Activated T-helper 1 cell treated with Interleukin-2 at 50 U/mL for 16 hours (primary cell): ENCODE data around the gene TRPC1.

Experiments
- DNase-seq: peaks from one replicate; pipeline ENCODE4 v3.0.0-alpha.2; 2020; ENCODE audit warnings: low read depth

Gene TRPC1

GRCh38 chr3:142844339-142844977, 120.6 kb downstream of the TRPC1 start:
- DNase-seq: no peak

DNA sequence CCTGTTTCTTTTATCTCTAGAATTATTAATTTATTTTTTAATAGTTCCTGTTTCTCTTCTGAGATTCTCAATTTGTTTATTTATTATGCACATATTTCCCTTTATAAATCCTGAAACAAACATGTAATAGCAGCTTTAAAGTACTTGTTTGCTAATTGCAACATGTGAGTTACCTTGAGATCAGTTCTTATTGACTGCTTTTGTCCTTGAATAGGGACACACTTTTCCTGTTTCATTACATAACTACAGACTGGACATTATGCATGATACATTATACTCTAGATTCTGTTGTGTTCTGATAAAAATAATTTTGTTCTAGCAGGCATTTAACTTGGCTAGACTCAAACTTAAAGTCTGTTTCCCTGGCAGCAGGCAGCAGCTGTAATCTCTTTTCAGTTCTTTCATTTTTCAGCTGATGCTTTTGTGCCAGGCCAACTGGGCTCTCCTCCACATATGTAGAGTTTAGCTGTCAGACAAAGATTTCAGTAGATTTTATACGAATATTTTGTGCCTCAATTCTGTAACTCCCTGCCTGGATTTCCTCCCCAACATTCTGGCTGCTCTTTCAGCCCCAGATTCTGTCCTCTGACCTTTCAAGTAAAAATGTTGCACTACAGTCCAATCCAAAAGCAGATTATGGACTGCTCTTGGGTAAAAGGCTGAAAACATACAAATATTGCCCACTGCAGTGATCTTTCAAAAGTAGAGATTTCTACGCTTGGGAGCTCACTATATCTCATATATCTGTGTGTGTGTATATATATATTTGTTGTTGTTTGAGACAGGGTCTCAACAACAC, 123.1 kb downstream of the TRPC1 start:
- no peak for DNase-seq

DNA sequence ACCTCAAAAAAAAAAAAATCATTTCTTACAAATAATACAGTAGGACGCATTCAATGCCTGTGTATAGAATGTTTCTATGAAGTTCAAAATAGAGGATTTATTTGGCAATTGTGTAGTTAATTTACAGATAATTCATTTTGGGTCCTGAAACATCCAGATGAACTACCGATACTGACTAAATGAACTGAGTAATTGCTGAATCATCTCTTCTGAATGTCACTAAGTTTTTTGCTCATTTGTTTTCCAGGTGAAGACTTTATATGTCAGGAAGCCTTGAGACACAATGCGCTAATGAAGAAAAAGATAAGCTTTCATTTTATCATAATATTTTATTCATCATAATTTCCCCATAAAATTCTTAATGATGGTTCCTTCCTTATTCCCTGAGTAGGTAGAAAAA, 125.3 kb downstream of the TRPC1 start:
- no peak for DNase-seq

DNA sequence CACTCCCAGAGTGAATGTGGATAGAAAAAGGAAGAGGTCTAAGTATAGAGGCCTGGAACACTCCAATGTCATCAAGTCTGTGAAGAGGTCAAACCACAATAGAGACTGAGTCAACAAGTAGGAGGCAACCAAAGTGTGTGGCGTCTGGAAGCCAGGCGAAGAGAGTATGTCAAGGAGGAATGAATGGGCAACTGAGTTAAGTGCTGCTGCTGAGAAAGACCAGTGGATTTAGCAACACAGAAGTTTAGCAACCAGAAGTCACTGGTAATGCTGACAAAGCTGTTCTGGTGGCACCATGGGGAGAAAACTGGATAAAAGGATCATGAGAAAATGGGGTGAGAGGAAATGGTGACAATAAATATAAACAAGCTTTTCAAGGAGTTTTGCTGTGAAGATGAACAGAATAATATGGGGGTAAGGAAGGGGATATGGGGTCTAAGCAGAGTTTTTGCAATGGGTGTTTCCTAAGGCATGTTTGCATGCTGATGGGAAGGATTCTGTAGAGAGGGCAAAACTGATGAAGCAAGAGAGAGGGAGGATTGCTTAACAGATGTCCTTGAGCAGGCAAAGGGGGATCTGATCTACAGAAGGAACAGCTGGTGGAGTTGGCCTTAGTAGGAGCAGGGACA, 126.7 kb downstream of the TRPC1 start:
- DNase-seq: no peak

GRCh38 chr3:142852009-142852408, 128.2 kb downstream of the TRPC1 start:
- no peak for DNase-seq

GRCh38 chr3:142853270-142854168, 129.7 kb downstream of the TRPC1 start:
- DNase-seq: no peak

- DNase-seq: no peak
Measured at GRCh38 chr3:142857056-142857455, 133.2 kb downstream of the TRPC1 start.
